ENCODE results near the gene TMEM167B. TPM values are rescaled to one million over a fixed set of nuclear protein-coding genes. Genes with fewer than 3 reads are reported as not detected.
"Not testable (repeated sequence)": the region's sequence is repeated elsewhere in the genome, so short reads cannot be mapped to it uniquely, and the experiment has no call there.

Gene TMEM167B
- total RNA-seq, 1 donor from 2014 or later: 40.3 TPM

DNA sequence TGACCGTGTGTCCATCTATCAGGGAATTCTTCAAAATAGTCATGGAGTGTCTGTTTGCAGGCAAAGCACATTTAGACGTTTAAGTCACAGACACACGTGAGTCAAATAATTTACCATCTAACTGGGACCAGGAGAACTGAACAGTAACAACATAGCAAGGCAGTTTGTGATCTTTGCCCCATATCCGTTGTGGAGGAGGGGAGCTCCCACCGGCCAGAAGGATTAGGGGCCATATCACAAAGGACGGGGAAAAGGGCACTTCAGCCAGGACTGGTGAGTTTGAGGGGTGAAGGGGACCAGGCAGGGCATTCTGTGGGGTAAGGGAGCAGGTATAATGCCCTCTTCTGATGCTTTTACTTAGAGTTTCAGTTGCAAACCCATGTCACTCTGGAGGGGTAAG, 46.2 kb downstream of the TMEM167B start:
- Mint-ChIP-seq H3K27ac (ENCODE audit: unreplicated experiment) (no peak overlapping the region), H3K9me3 (ENCODE audit: low read depth) (no peaks in the 10 kb centered on the region), H3K4me3 (ENCODE audit: unreplicated experiment) (no peak overlapping the region), H3K27me3 (ENCODE audit: low read depth) (no peaks in the 10 kb centered on the region), H3K36me3 (ENCODE audit: low read depth) (no peaks in the 10 kb centered on the region), H3K4me1 (ENCODE audit: low read depth) (no peaks in the 10 kb centered on the region)
- no peak for DNase-seq (ENCODE audit: low spot score)
- no peak for TF ChIP-seq CTCF (IDR thresholded peaks at IDR 0.05)

DNA sequence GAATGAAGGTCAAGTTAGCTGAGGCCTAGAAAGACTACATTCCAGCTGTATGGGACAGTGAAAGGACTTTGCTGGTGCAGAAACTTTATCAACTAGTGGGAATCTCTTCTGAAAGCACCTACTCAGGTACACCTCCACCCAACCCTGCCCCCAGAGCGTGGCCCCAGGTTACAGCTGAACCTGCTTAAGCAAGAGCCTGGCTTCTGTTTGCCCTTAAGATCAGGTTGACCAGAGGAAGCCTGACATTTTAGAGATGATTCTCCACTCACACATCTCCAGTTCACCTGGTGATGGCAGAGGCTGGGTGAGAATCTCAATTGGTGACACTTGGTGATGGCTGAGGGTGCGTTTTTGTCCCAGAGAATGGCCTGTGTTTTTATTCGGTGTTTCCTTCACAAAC, 47.4 kb downstream of the TMEM167B start:
- H3K9me3 Mint-ChIP-seq (ENCODE audit: low read depth): no peaks in the 10 kb centered on the region
- TF ChIP-seq CTCF (IDR thresholded peaks at IDR 0.05): no peak
- no peaks in the 10 kb centered on the region for H3K4me1 Mint-ChIP-seq (ENCODE audit: low read depth)
- no peak overlapping the region for H3K27ac Mint-ChIP-seq (ENCODE audit: unreplicated experiment)
- no peak overlapping the region for H3K4me3 Mint-ChIP-seq (ENCODE audit: unreplicated experiment)
- no peaks in the 10 kb centered on the region for H3K36me3 Mint-ChIP-seq (ENCODE audit: low read depth)
- no peak for DNase-seq (ENCODE audit: low spot score)
- H3K27me3 Mint-ChIP-seq (ENCODE audit: low read depth): no peaks in the 10 kb centered on the region

- no peak overlapping the region for H3K4me3 Mint-ChIP-seq (ENCODE audit: unreplicated experiment)
- no peaks in the 10 kb centered on the region for H3K27me3 Mint-ChIP-seq (ENCODE audit: low read depth)
- no peak for DNase-seq (ENCODE audit: low spot score)
- no peaks in the 10 kb centered on the region for H3K4me1 Mint-ChIP-seq (ENCODE audit: low read depth)
- H3K27ac Mint-ChIP-seq (ENCODE audit: unreplicated experiment): no peak overlapping the region
- TF ChIP-seq CTCF (IDR thresholded peaks at IDR 0.05): no peak
- H3K9me3 Mint-ChIP-seq (ENCODE audit: low read depth): no peaks in the 10 kb centered on the region
- H3K36me3 Mint-ChIP-seq (ENCODE audit: low read depth): no peaks in the 10 kb centered on the region
Measured at GRCh38 chr1:109138358-109138757, 47.8 kb downstream of the TMEM167B start.

- Mint-ChIP-seq H3K9me3 (ENCODE audit: low read depth) (no peaks in the 10 kb centered on the region), H3K4me3 (ENCODE audit: unreplicated experiment) (no peak overlapping the region), H3K4me1 (ENCODE audit: low read depth) (no peaks in the 10 kb centered on the region), H3K27ac (ENCODE audit: unreplicated experiment) (no peak overlapping the region), H3K27me3 (ENCODE audit: low read depth) (no peaks in the 10 kb centered on the region), H3K36me3 (ENCODE audit: low read depth) (no peaks in the 10 kb centered on the region)
- no peak for TF ChIP-seq CTCF (IDR thresholded peaks at IDR 0.05)
- no peak for DNase-seq (ENCODE audit: low spot score)
Measured at GRCh38 chr1:109140392-109140791, 49.8 kb downstream of the TMEM167B start.

- Mint-ChIP-seq H3K36me3 (ENCODE audit: low read depth) (no peaks in the 10 kb centered on the region), H3K4me3 (ENCODE audit: unreplicated experiment) (no peak overlapping the region), H3K27me3 (ENCODE audit: low read depth) (no peaks in the 10 kb centered on the region), H3K4me1 (ENCODE audit: low read depth) (no peaks in the 10 kb centered on the region), H3K9me3 (ENCODE audit: low read depth) (no peaks in the 10 kb centered on the region), H3K27ac (ENCODE audit: unreplicated experiment) (no peak overlapping the region)
- no peak for DNase-seq (ENCODE audit: low spot score)
- TF ChIP-seq CTCF (IDR thresholded peaks at IDR 0.05): no peak
Measured at GRCh38 chr1:109142260-109142659, 51.7 kb downstream of the TMEM167B start.

DNA sequence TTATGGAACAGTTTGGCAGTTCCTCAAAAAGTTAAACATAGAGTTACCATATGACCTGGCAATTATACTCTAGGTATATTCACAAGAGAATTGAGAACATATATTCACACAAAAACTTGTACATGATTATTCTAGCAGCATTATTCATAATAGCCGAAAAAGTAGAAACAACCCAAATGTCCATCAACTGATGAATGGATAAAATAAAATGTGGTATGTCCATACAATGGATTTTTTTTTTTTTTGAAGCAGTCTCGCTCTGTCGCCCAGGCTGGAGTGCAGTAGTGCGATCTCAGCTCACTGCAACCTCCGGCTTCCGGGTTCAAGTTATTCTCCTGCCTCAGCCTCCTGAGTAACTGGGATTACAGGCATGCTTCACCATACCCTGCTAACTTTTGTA, 52.2 kb downstream of the TMEM167B start:
- not testable (repeated sequence) for H3K4me1 Mint-ChIP-seq (ENCODE audit: low read depth); DNase-seq (ENCODE audit: low spot score); H3K36me3 Mint-ChIP-seq (ENCODE audit: low read depth); H3K4me3 Mint-ChIP-seq (ENCODE audit: unreplicated experiment); H3K27ac Mint-ChIP-seq (ENCODE audit: unreplicated experiment); H3K27me3 Mint-ChIP-seq (ENCODE audit: low read depth); H3K9me3 Mint-ChIP-seq (ENCODE audit: low read depth)

Other genes starting within 250 kb of the TMEM167B start
- gene AKNAD1, start 233.7 kb upstream of the TMEM167B start, total RNA-seq: 0.45 TPM in 1 of 3 replicates, not detected in the others
- 19.1 to 32.7 TPM (median 20.3 TPM) in 3 replicates for gene GPSM2, start 213.8 kb upstream of the TMEM167B start, total RNA-seq
- 41.7 to 49.7 TPM (median 46.9 TPM) in 3 replicates for gene CLCC1, start 127.3 kb upstream of the TMEM167B start, total RNA-seq
- 27.0 to 31.8 TPM (median 30.6 TPM) in 3 replicates for gene WDR47, start 48.7 kb upstream of the TMEM167B start, total RNA-seq
- gene TAF13, start 14.8 kb upstream of the TMEM167B start, total RNA-seq: 82.9 to 101 TPM (median 87.8 TPM) in 3 replicates
- gene ELAPOR1, start 23.4 kb downstream of the TMEM167B start, total RNA-seq: 0.46 to 1.2 TPM (median 0.97 TPM) in 3 replicates
- gene SARS1, start 123.2 kb downstream of the TMEM167B start, total RNA-seq: 127 to 354 TPM (median 348 TPM) in 3 replicates
- 8.6 to 10.3 TPM (median 9.9 TPM) in 3 replicates for gene CELSR2, start 158.8 kb downstream of the TMEM167B start, total RNA-seq
- 4.3 to 6.6 TPM (median 6.5 TPM) in 3 replicates for gene PSRC1, start 192.4 kb downstream of the TMEM167B start, total RNA-seq
- not detected in 3 replicates for gene MYBPHL, start 216.2 kb downstream of the TMEM167B start, total RNA-seq